Motor neuron (in vitro differentiated cells): ENCODE results near the gene MAU2. TPM values are rescaled to one million over a fixed set of nuclear protein-coding genes. Genes with fewer than 3 reads are reported as not detected.

Experiments
- ATAC-seq, 8 experiments: fragments of 200-7000 bp; cut with Tn5 transposase; replicated peaks in 6 of 8; 2 replicates each; pipeline ENCODE4 v1.8.0; 2021; ENCODE audit warnings: mild to moderate bottlenecking in 8 of 8, moderate library complexity in 8 of 8
- H3K27ac ChIP-seq, 2 donors: fragments of 250-450 bp; sonication (Bioruptor Pico); 2 replicates each; pipeline ENCODE4 v1.9.0; 2021; ENCODE audit warnings: antibody characterized with exemption in 2 of 2, mild to moderate bottlenecking in 2 of 2, moderate library complexity in 1 of 2
- H3K4me1 ChIP-seq, 2 donors: fragments of 250-450 bp; sonication (Bioruptor Pico); replicated peaks in 1 of 2; 2 replicates each; pipeline ENCODE4 v1.6.1; 2021; ENCODE audit warnings: antibody characterized with exemption in 2 of 2, mild to moderate bottlenecking in 2 of 2, moderate library complexity in 1 of 2
- H3K4me3 ChIP-seq, 5 donors: fragments of 250-450 bp; sonication (Bioruptor Pico); 2 replicates each; pipeline ENCODE4 v1.9.0; 2021; ENCODE audit warnings: antibody characterized with exemption in 5 of 5, mild to moderate bottlenecking in 5 of 5, moderate library complexity in 4 of 5
- WGBS, 10 experiments: fragments of 450-650 bp; shearing (Covaris generic); methylation state at CpG; one replicate each; pipeline ENCODE4 v1.0.0; 2022; 5-methylcytosine and 5-hydroxymethylcytosine counted together
- in situ Hi-C, 9 experiments: fragments of 400-800 bp; cut with MboI; loops; one replicate each; pipeline ENCODE4 v1.15.0; 2021; ENCODE audit warnings: low sequenced_read_pairs in 9 of 9, low pct_unique_long_range_greater_than_20kb in 2 of 9; ENCODE audit not compliant: unreplicated experiment in 9 of 9
- total RNA-seq, 8 experiments: library from RNA; unstranded; fragments of 300-600 nt; gene quantifications; 2 replicates each; pipeline versions ENCODE4 v1.2.3 to v1.2.4, GENCODE V29; 2022

The MAU2 gene, protein sequence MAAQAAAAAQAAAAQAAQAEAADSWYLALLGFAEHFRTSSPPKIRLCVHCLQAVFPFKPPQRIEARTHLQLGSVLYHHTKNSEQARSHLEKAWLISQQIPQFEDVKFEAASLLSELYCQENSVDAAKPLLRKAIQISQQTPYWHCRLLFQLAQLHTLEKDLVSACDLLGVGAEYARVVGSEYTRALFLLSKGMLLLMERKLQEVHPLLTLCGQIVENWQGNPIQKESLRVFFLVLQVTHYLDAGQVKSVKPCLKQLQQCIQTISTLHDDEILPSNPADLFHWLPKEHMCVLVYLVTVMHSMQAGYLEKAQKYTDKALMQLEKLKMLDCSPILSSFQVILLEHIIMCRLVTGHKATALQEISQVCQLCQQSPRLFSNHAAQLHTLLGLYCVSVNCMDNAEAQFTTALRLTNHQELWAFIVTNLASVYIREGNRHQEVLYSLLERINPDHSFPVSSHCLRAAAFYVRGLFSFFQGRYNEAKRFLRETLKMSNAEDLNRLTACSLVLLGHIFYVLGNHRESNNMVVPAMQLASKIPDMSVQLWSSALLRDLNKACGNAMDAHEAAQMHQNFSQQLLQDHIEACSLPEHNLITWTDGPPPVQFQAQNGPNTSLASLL
- 10 to 100 TPM; 17.7 to 67.6 (median 27.4) TPM for total RNA-seq

- 0% methylated on average over 1 to 14 of the region's 67 CpGs; no CpG with 5 or more reads in 4 of the 10 experiments for WGBS, 10 experiments
- in situ Hi-C loops = no loop called here
- H3K4me3 ChIP-seq = peak within 1 kb of the TSS; percentile 48 to 94 (median 76)
- ATAC-seq = peak; percentile 92 to 96 (median 94)
- peaks cover 15 to 16% of the 10 kb centered on the region in 2 donors for H3K4me1 ChIP-seq
- peak within 1 kb of the TSS; percentile 98 for H3K27ac ChIP-seq
Observed at GRCh38 chr19:19320361-19321140, at the start of gene MAU2, which contains the start of gene SUGP1. Gene MAU2, plus strand, starts transcription at chr19:19320829. Its CDS starts 31 bp downstream, at chr19:19320860. Gene SUGP1, minus strand, starts transcription at chr19:19320509. Its CDS starts 13 bp downstream, at chr19:19320496.

- Histone ChIP-seq H3K4me3 (no peak overlapping the region), H3K27ac (no peak overlapping the region), H3K4me1 (peaks cover 0 to 6% of the 10 kb centered on the region in 2 donors)
- in situ Hi-C loops = no loop called here
- ATAC-seq = no peak
- WGBS, 10 experiments = 60 to 100% (median 87%) methylated on average over 1 to 7 of the region's 8 CpGs; no CpG with 5 or more reads in 2 of the 10 experiments
Observed at GRCh38 chr19:19271828-19272599, 48.6 kb upstream of the MAU2 start.

GRCh38 chr19:19274146-19274545, 46.5 kb upstream of the MAU2 start:
- Histone ChIP-seq H3K27ac (no peak overlapping the region), H3K4me3 (no peak overlapping the region), H3K4me1 (peaks cover 0 to 6% of the 10 kb centered on the region in 2 donors)
- no peak for ATAC-seq
- WGBS, 10 experiments = 40 to 87% (median 50%) methylated on average over 2 to 6 of the region's 8 CpGs; no CpG with 5 or more reads in 7 of the 10 experiments
- in situ Hi-C loops = no loop called here

DNA sequence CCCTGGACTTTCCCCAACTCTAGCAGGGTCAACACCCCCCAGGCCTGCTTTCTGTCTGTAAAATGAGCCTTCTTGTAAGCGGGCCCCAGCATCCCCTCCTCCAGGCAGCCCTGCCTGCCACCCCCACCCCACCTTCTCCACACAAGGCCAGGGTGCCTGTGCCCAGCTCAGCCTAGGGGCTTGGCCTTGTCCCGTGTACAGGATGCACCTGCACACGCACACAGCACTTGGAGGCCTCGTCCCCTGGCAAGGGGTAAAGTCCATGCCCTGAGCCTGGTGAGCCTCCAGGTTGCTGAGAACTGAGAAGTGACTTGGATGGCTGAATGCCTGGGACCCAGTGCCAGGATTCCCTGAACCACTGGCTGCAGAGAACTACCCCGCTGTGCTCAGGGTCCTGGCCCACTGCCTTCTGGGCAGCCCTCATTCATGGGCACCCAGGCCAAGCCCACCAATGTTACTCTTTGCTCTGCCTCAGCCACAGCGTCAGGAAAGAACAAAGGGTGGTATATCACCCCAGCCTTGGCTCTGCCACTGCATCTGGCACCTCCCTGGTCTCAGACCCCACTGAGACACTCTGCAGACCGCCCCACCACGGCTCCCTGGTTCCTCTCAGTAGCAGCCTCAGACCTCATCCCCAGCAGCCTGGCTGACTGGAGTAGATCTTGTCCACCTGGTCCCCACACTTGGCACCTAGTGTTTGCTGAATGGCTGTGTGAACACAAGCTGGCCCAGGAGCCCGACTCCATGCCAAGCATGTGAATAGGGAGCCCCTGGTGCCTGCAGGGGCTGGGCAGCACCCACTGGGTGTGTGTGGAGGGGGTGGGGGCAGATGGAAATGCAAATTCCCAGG, 45.7 kb upstream of the MAU2 start:
- in situ Hi-C loops = no loop called here
- ATAC-seq = peak in 1 of 8 experiments; percentile 13
- Histone ChIP-seq H3K4me3 (no peak overlapping the region), H3K27ac (no peak overlapping the region), H3K4me1 (peaks cover 0 to 6% of the 10 kb centered on the region in 2 donors)
- WGBS, 10 experiments = 67 to 100% (median 78%) methylated on average over 1 to 2 of the region's 9 CpGs; no CpG with 5 or more reads in 6 of the 10 experiments

DNA sequence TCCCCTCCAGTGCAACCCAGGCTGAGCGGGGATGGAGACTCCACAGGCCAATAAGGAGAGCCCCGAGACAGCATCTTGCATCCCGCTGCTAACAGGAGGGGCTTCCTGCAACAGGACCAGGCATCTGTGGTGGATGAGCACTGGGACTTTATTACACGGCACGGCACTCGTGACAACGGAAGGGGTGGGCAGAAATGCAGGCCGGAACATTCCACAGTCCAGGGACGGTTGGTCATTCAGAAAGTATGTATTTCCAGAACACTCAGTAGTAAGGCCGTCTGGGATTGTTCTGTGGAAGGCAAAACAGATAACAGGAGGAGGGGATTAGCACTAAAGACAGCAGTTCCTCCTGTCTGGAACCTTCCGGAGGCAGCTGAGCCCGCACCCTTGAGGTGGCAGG, 44.2 kb upstream of the MAU2 start:
- peaks cover 0 to 6% of the 10 kb centered on the region in 2 donors for H3K4me1 ChIP-seq
- in situ Hi-C loops = no loop called here
- H3K4me3 ChIP-seq = no peak overlapping the region
- ATAC-seq = no peak
- H3K27ac ChIP-seq = no peak overlapping the region
- 47 to 100% (median 96%) methylated on average over 1 to 9 of the region's 12 CpGs; no CpG with 5 or more reads in 4 of the 10 experiments for WGBS, 10 experiments

GRCh38 chr19:19276851-19277250, 43.8 kb upstream of the MAU2 start:
- ATAC-seq = no peak
- 88 to 97% methylated on average over 7 to 9 of the region's 20 CpGs; no CpG with 5 or more reads in 8 of the 10 experiments for WGBS, 10 experiments
- Histone ChIP-seq H3K4me1 (peaks cover 0 to 6% of the 10 kb centered on the region in 2 donors), H3K4me3 (no peak overlapping the region), H3K27ac (no peak overlapping the region)
- in situ Hi-C loops = no loop called here

DNA sequence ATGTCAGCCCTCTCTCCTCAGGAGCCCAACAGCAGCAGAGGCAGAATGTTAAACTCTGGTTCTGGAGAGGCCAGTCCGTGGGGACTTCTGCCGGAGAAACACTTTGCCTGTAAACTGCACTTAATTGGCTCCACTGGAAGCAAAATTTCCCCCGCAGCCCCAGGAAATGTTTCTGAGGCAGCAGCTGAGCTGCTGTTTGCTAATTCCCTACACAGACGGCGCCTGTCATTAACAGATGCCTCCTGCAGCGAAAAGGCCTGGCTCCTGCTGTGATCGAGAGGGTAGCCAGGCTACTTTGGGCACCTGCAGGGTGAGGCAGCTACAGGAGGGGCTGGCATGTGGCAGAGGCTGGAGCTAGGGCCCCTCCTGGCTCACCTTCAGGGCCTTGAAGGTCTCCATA, 42.3 kb upstream of the MAU2 start:
- no peak for ATAC-seq
- no peaks in the 10 kb centered on the region for H3K4me1 ChIP-seq
- in situ Hi-C loops = no loop called here
- H3K4me3 ChIP-seq = no peak overlapping the region
- H3K27ac ChIP-seq = no peak overlapping the region
- WGBS, 10 experiments = 83 to 100% (median 88%) methylated on average over 1 to 6 of the region's 7 CpGs; no CpG with 5 or more reads in 6 of the 10 experiments

DNA sequence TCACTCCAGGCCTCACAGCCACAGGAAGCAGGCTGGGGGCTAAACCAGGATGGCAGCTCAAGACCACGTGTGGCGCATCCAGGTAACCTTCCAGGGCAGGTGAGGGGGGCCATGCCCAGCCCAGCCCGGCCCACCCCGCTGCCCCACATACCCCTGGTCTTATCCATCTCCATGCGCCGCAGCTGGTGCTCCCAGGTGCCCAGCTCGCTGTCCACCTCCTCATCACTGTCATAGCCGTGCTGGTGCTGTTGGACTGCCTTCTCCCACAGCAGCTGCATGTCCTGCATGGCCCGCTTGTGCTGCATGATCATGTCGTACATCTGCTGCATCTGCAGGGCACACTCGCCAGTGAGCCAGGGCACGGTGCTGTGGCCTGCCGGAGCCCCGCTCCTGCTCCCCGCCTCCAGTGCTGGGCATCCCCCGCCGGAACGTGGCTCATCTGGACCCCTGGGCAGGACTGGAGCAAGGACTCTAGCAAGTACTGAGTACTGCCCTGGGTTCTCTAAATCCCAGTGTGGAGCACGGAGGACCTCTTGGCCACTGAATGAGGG, 41.5 kb upstream of the MAU2 start:
- WGBS, 10 experiments = 60 to 100% (median 92%) methylated on average over 1 to 2 of the region's 19 CpGs; no CpG with 5 or more reads in 7 of the 10 experiments
- H3K4me1 ChIP-seq = no peaks in the 10 kb centered on the region

GRCh38 chr19:19279853-19280252, 40.8 kb upstream of the MAU2 start:
- H3K27ac ChIP-seq = no peak overlapping the region
- in situ Hi-C loops = no loop called here
- WGBS, 10 experiments = 60 to 100% (median 80%) methylated on average over 3 to 5 of the region's 16 CpGs; no CpG with 5 or more reads in 7 of the 10 experiments
- ATAC-seq = no peak
- no peak overlapping the region for H3K4me3 ChIP-seq
- H3K4me1 ChIP-seq = no peaks in the 10 kb centered on the region

More for the DNA sequence above, 41.5 kb upstream of the MAU2 start:
- Histone ChIP-seq H3K4me3 (no peak overlapping the region), H3K27ac (no peak overlapping the region)
- no peak for ATAC-seq
- in situ Hi-C loops = no loop called here

DNA sequence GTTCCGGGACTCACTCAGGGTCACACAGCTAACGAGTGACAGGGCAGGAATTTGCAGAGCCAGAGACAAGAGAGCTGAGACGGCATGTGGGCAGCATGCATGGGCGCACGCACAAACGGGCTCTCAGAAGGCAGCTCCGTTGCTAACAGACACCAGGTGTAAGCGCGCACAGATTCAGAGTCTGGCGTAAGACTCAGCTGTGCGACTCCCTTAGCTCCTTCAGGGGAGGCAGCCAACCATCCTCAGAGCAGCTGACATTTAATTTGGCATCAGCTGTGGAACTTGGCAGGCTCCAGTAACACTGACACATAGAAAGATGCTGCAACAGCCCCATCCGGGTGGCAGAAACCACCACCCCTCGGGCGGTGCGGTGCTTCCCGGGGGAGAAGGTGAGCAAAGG, 40.1 kb upstream of the MAU2 start:
- Histone ChIP-seq H3K4me3 (no peak overlapping the region), H3K27ac (no peak overlapping the region), H3K4me1 (no peaks in the 10 kb centered on the region)
- 60 to 100% (median 84%) methylated on average over 2 to 11 of the region's 16 CpGs; no CpG with 5 or more reads in 5 of the 10 experiments for WGBS, 10 experiments
- in situ Hi-C loops = no loop called here
- no peak for ATAC-seq

- no peak for ATAC-seq
- 80 to 100% (median 100%) methylated on average over 1 to 7 of the region's 10 CpGs; no CpG with 5 or more reads in 4 of the 10 experiments for WGBS, 10 experiments
- no peak overlapping the region for H3K27ac ChIP-seq
- no peaks in the 10 kb centered on the region for H3K4me1 ChIP-seq
- in situ Hi-C loops = no loop called here
- H3K4me3 ChIP-seq = no peak overlapping the region
Observed at GRCh38 chr19:19285686-19286085, 34.9 kb upstream of the MAU2 start.
